Measurements from ENCODE around the gene ERFE. TPM values are rescaled to one million over a fixed set of nuclear protein-coding genes. Genes with fewer than 3 reads are reported as not detected.

Gene ERFE
- 4.5 to 6.3 TPM (median 6.0 TPM) in 3 replicates for total RNA-seq (2021)
- Bru-seq, nascent RNA = percentile 34 among the genes with signal in this experiment
- long read RNA-seq, experiment 1, partial matches to known transcripts = 1 of 9 reads
- long read RNA-seq, experiment 1, other reads (novel, unspliced or antisense) = 4 of 9 reads
- long read RNA-seq, experiment 2, partial matches to known transcripts = 2 of 4 reads
- long read RNA-seq, experiment 2, other reads (novel, unspliced or antisense) = 2 of 4 reads
- long read RNA-seq, experiment 3 = 0 reads

GRCh38 chr2:238158509-238159070 is at the start of gene ERFE:
Gene ERFE (plus strand): TSS chr2:238158970. CDS start chr2:238159008, 38 bp downstream.
- peaks cover 8% of the 10 kb centered on the region for H3K9me3 Mint-ChIP-seq
- H3K4me1 Mint-ChIP-seq = peaks cover 11% of the 10 kb centered on the region
- POLR2A ChIA-PET = no interaction called here
- no peak within 1 kb of the TSS for H3K27ac Mint-ChIP-seq
- ATAC-seq (peak; percentile 68), DNase-seq (ENCODE audit: low spot score) (peak; percentile 66)
- H3K36me3 Mint-ChIP-seq = no peaks in the 10 kb centered on the region
- no peak for TF ChIP-seq KAT7 (CRISPR knock-in tag; IDR thresholded peaks at IDR 0.05; ENCODE audit: borderline replicate concordance)
- TF ChIP-seq CTCF (IDR thresholded peaks at IDR 0.05) = peak; percentile 60
- H3K27me3 Mint-ChIP-seq (ENCODE audit: low read depth) = peaks cover 42% of the 10 kb centered on the region
- H3K4me3 Mint-ChIP-seq = peak within 1 kb of the TSS; percentile 73
- CTCF ChIA-PET = interaction anchor here (0.6 to 2.2 kb wide), 3 partner anchors 19 to 300 kb away, joined by 3 to 35 read pairs (median 3); no protein-coding TSS in a partner anchor

- Mint-ChIP-seq H3K9me3 (peaks cover 21% of the 10 kb centered on the region), H3K36me3 (peaks cover 6% of the 10 kb centered on the region), H3K4me1 (peaks cover 11% of the 10 kb centered on the region), H3K27ac (no peak overlapping the region), H3K4me3 (no peak overlapping the region), H3K27me3 (ENCODE audit: low read depth) (no peaks in the 10 kb centered on the region)
- DNase-seq (ENCODE audit: low spot score) (no peak), ATAC-seq (no peak)
- CTCF ChIA-PET = no interaction called here
- TF ChIP-seq USF2 (CRISPR knock-in tag; IDR thresholded peaks at IDR 0.05) (no peak), HMGA2 (CRISPR knock-in tag; IDR thresholded peaks at IDR 0.05) (no peak), FOXP4 (CRISPR knock-in tag; IDR thresholded peaks at IDR 0.05) (no peak), CBFB (CRISPR knock-in tag; IDR thresholded peaks at IDR 0.05; ENCODE audit: low read depth) (no peak), SOX15 (CRISPR knock-in tag; IDR thresholded peaks at IDR 0.05) (no peak), TEAD4 (CRISPR knock-in tag; IDR thresholded peaks at IDR 0.05) (no peak), CDX4 (CRISPR knock-in tag; IDR thresholded peaks at IDR 0.05; ENCODE audit: borderline replicate concordance) (no peak), ZNF317 (CRISPR knock-in tag; IDR thresholded peaks at IDR 0.05; ENCODE audit: borderline replicate concordance, low read depth) (no peak), IRF1 (CRISPR knock-in tag; IDR thresholded peaks at IDR 0.05) (no peak), IRF2 (CRISPR knock-in tag; IDR thresholded peaks at IDR 0.05; ENCODE audit: borderline replicate concordance, low read depth) (no peak)
- POLR2A ChIA-PET = no interaction called here
Measured at GRCh38 chr2:238113611-238114010, 45.2 kb upstream of the ERFE start.

- DNase-seq (ENCODE audit: low spot score) (no peak), ATAC-seq (no peak)
- H3K27me3 Mint-ChIP-seq (ENCODE audit: low read depth) = no peaks in the 10 kb centered on the region
- CTCF ChIA-PET = interaction anchor here (0.7 to 1.8 kb wide), 6 partner anchors 8 to 149 kb away, joined by 4 to 6 read pairs (median 4); no protein-coding TSS in a partner anchor
- no peak overlapping the region for H3K4me3 Mint-ChIP-seq
- peaks cover 21% of the 10 kb centered on the region for H3K9me3 Mint-ChIP-seq
- peaks cover 6% of the 10 kb centered on the region for H3K36me3 Mint-ChIP-seq
- no peak overlapping the region for H3K27ac Mint-ChIP-seq
- peaks cover 3% of the 10 kb centered on the region for H3K4me1 Mint-ChIP-seq
- POLR2A ChIA-PET = no interaction called here
- TF ChIP-seq NFATC4 (CRISPR knock-in tag; IDR thresholded peaks at IDR 0.05) = no peak
- TF ChIP-seq OVOL2 (CRISPR knock-in tag; IDR thresholded peaks at IDR 0.05; ENCODE audit: borderline replicate concordance) = no peak
- TF ChIP-seq CREB1 (CRISPR knock-in tag; IDR thresholded peaks at IDR 0.05) = no peak
- TF ChIP-seq ETV6 (CRISPR knock-in tag; IDR thresholded peaks at IDR 0.05) = no peak
- TF ChIP-seq GABPB1 (CRISPR knock-in tag; IDR thresholded peaks at IDR 0.05) = no peak
- no peak for TF ChIP-seq ZNF512 (CRISPR knock-in tag; IDR thresholded peaks at IDR 0.05; ENCODE audit: borderline replicate concordance)
- no peak for TF ChIP-seq ZNF121 (CRISPR knock-in tag; IDR thresholded peaks at IDR 0.05)
- no peak for TF ChIP-seq ZBTB43 (CRISPR knock-in tag; IDR thresholded peaks at IDR 0.05)
- TF ChIP-seq FOXJ3 (CRISPR knock-in tag; IDR thresholded peaks at IDR 0.05; ENCODE audit: borderline replicate concordance) = no peak
- TF ChIP-seq TP53 (CRISPR knock-in tag; IDR thresholded peaks at IDR 0.05) = no peak
Measured at GRCh38 chr2:238114331-238114841, 44.4 kb upstream of the ERFE start.

All from WTC11 (cell line).